ENCODE measurements around the gene TAF1A. TPM values are rescaled to one million over a fixed set of nuclear protein-coding genes. Genes with fewer than 3 reads are reported as not detected.

The TAF1A gene
- total and polyA plus RNA-seq, 2 of the 8 experiments (the other 6 are each of a cell fraction or from before 2014, with no cell fraction given) = 3.3 to 16.7 TPM

DNA sequence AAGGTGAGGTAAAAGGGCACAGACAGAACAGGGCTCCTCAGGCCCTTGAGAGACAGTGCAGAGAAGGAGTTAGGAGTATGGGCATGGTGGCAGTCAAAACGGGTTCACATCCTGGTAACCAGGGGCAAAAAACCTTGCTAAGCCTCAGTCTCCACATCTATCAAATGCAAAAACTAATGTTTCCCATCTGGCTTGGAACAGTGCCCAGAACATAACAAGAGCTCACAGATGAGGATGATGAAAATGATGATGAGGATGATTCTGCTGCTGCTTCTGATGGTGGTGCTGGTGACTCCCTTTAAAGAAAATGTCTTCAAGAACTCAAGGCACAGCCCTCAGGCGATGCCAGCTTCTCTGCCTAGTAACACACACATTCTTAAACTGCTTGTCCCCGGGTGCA is 65.9 kb downstream of the TAF1A start:
- Histone ChIP-seq H4K5ac (ENCODE audit: insufficient read length, low read depth, low read length) (no peak overlapping the region), H3K18ac (ENCODE audit: extremely low read depth, low read length) (no peak overlapping the region), H4K20me1 (replicated peaks in 1 of 2; ENCODE audit: control insufficient read depth in 1 of 2, insufficient read depth in 2 of 2, low read length in 2 of 2) (no peaks in the 10 kb centered on the region), H2AFZ (ENCODE audit: low read length) (no peak overlapping the region), H2BK12ac (ENCODE audit: low read depth, low read length) (no peak overlapping the region), H3K56ac (replicated peaks; ENCODE audit: insufficient read length, low read depth, low read length) (no peak overlapping the region), H2BK20ac (ENCODE audit: low read length) (no peak overlapping the region), H3K23ac (ENCODE audit: insufficient read length) (no peak overlapping the region), H4K8ac (ENCODE audit: extremely low read depth, insufficient read depth, low read length) (no peak overlapping the region), H2BK15ac (ENCODE audit: low read length) (no peak overlapping the region), H2AK5ac (ENCODE audit: low read depth, low read length) (no peak overlapping the region), H2BK120ac (replicated peaks; ENCODE audit: low read depth, low read length) (no peak overlapping the region), H2BK5ac (ENCODE audit: low read depth, low read length) (no peak overlapping the region), H3K9ac (replicated peaks in 1 of 4; ENCODE audit: extremely low read depth in 1 of 4, low read depth in 3 of 4, low read length in 3 of 4) (no peak overlapping the region), H3K79me2 (ENCODE audit: control insufficient read depth in 1 of 2, insufficient read depth in 2 of 2, low read length in 2 of 2) (no peaks in the 10 kb centered on the region), H3K14ac (ENCODE audit: insufficient read length) (no peak overlapping the region), H3K27ac (ENCODE audit: low read depth, low read length) (no peak overlapping the region), H3K4ac (replicated peaks; ENCODE audit: insufficient read length, low read depth, low read length) (no peak overlapping the region), H3K27me3 (replicated peaks in 1 of 4; ENCODE audit: control insufficient read depth in 3 of 4, extremely low read depth in 1 of 4, insufficient read depth in 3 of 4, low read length in 3 of 4) (peaks cover 0 to 1% (median 0%) of the 10 kb centered on the region in 4 experiments; a peak in 1 of 7 replicates), H3K79me1 (ENCODE audit: low read depth, low read length) (no peaks in the 10 kb centered on the region), H3K4me1 (replicated peaks in 1 of 4; ENCODE audit: control insufficient read depth in 3 of 4, insufficient read depth in 4 of 4, low read length in 3 of 4) (no peaks in the 10 kb centered on the region), H3K9me3 (ENCODE audit: insufficient read depth in 2 of 2, low read depth in 1 of 2, low read length in 1 of 2) (no peaks in the 10 kb centered on the region), H3K4me3 (ENCODE audit: extremely low read depth in 1 of 4, insufficient read depth in 2 of 4, low read depth in 3 of 4, low read length in 4 of 4) (no peak overlapping the region), H3K4me2 (ENCODE audit: insufficient read depth in 1 of 2, low read depth in 2 of 2, low read length in 2 of 2) (no peak overlapping the region), H3K36me3 (ENCODE audit: control insufficient read depth in 2 of 4, insufficient read depth in 4 of 4, low read length in 3 of 4) (no peaks in the 10 kb centered on the region), H4K91ac (replicated peaks; ENCODE audit: insufficient read length, low read length) (peak overlapping the region; percentile 42), H3K23me2 (ENCODE audit: low read depth, low read length) (no peaks in the 10 kb centered on the region; the same call in 1 of the 2 replicates)
- DNase-seq (ENCODE audit: low read depth in 1 of 2, low spot score in 2 of 2) (no peak), FAIRE-seq (no peak)
- 76% methylated on average over 3 of the region's 3 CpGs; no CpG with 5 or more reads in 1 of the 2 experiments for WGBS, 2 experiments (ENCODE audit: extremely low coverage in 1 of 2, insufficient coverage in 1 of 2, insufficient read length in 1 of 2, insufficient replicate concordance in 2 of 2, low coverage in 1 of 2, low lambda C conversion rate in 2 of 2, missing lambda C conversion rate in 1 of 2)
- TF ChIP-seq FOSL1 (IDR thresholded peaks at IDR 0.05; ENCODE audit: insufficient read depth, low read depth, low read length) (no peak), TAF1 (IDR thresholded peaks at IDR 0.05; ENCODE audit: low read depth, low read length) (no peak), SP2 (IDR thresholded peaks at IDR 0.05; ENCODE audit: low read length) (no peak), SIRT6 (IDR thresholded peaks at IDR 0.05; ENCODE audit: low read length) (no peak), CTBP2 (IDR thresholded peaks at IDR 0.05; ENCODE audit: borderline replicate concordance, insufficient read depth, insufficient read length, low read length) (no peak), HDAC6 (IDR thresholded peaks at IDR 0.05; ENCODE audit: low read depth, low read length) (no peak), CREB1 (IDR thresholded peaks at IDR 0.05) (no peak), TEAD4 (IDR thresholded peaks at IDR 0.05; ENCODE audit: low read depth, low read length) (no peak), CHD2 (IDR thresholded peaks at IDR 0.05; ENCODE audit: low read length) (no peak)
- TF ChIP-seq, protein P1, sequence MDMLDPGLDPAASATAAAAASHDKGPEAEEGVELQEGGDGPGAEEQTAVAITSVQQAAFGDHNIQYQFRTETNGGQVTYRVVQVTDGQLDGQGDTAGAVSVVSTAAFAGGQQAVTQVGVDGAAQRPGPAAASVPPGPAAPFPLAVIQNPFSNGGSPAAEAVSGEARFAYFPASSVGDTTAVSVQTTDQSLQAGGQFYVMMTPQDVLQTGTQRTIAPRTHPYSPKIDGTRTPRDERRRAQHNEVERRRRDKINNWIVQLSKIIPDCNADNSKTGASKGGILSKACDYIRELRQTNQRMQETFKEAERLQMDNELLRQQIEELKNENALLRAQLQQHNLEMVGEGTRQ (IDR thresholded peaks at IDR 0.05; ENCODE audit: low read length) = no peak
- ChIA-PET CTCF (ENCODE audit: partially characterized antibody) (no interaction called here), POLR2A (ENCODE audit: partially characterized antibody) (interaction anchor here (1.4 kb wide), 1 partner anchor 16 kb away, joined by 3 read pairs; no protein-coding TSS in a partner anchor)
